Activated CD4-positive, alpha-beta T cell treated with anti-CD3 and anti-CD28 coated beads, Interleukin-2, amount 10 ng/mL, durations not matched to agents 24 days and 14 days (primary cell): ENCODE data around the gene RWDD2A. TPM values are rescaled to one million over a fixed set of nuclear protein-coding genes. Genes with fewer than 3 reads are reported as not detected.
A peak's percentile ranks its signal among the peaks of the same experiment; 100 is the strongest.

Experiments used
- DNase-seq: peaks from one replicate; pipeline ENCODE4 v3.0.0; 2022
- H3K27ac Mint-ChIP-seq: one replicate; pipeline ENCODE4 v1.8.0; 2022; ENCODE audit warnings: mild to moderate bottlenecking, mixed read lengths
- H3K27me3 Mint-ChIP-seq: one replicate; pipeline ENCODE4 v1.8.0; 2022; ENCODE audit warnings: mixed read lengths
- H3K36me3 Mint-ChIP-seq: one replicate; pipeline ENCODE4 v1.8.0; 2022; ENCODE audit warnings: low read depth, mild to moderate bottlenecking, mixed read lengths
- H3K4me1 Mint-ChIP-seq: one replicate; pipeline ENCODE4 v1.8.0; 2021; ENCODE audit warnings: mixed read lengths
- H3K4me3 Mint-ChIP-seq: one replicate; pipeline ENCODE4 v1.8.0; 2022; ENCODE audit warnings: mild to moderate bottlenecking, moderate library complexity, mixed read lengths
- H3K9me3 Mint-ChIP-seq: one replicate; pipeline ENCODE4 v1.8.0; 2021; ENCODE audit warnings: mixed read lengths
- intact Hi-C: fragments of 100-400 bp; cut with micrococcal nuclease; formaldehyde crosslinking; loops from one replicate; pipeline ENCODE4 v1.15.1; 2023
- total RNA-seq: library from RNA; stranded (reverse); gene quantifications from 2 replicates; pipeline ENCODE4 v1.2.3, GENCODE V29; 2022

RWDD2A gene
- 1.1 and 1.4 TPM in 2 replicates for total RNA-seq

DNA sequence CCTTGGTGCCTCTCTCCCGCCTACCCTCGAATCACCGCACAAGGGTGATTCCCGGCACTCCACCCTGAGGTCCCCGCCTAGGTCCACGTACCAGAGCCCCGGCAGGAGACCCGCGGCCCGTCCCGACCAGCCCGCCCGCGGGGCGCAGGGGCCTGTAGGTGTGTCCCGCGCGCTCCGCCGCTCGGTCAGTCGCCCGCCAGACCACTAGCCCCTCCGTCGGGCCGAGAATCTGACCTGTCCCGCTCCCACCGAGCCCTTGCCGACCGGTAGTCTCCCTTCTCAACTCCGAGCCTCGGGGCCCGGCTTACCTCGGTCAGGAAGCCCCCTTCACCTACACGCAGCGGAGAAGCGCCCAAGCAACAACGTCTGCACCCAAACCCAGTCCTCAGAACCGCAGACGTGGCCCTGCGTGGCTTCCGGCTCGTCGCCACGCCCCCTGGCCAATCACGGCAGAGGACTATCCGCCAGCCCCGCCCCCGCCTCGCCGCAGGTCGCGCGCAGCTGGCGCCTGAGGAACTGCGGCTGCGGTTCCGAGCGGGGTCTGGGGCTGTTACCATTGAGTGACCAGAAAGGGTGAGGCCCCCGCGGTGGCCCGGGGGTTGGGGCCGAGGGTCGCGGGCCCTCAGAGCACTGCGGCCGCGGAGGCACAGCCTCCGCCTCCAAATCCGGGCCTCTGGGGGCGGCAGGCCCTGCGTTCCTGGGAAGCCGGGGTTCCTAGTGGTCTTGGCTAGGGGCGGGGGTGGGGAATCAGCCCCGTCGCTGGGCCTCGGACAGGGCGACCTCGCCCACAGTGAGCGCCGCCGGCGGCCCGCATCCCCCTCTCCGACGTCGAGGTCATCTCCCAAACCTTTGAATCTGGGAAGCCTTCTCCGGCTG lies at the start of gene RWDD2A, which contains the start of gene PGM3:
TSS of gene RWDD2A (plus strand) at position 487 of the 876 bp plus-strand sequence. CDS start 1,095 bp downstream, outside the sequence.
TSS of gene PGM3 (minus strand) at position 395 of the 876 bp plus-strand sequence. CDS start 2,253 bp downstream, outside the sequence.
- Mint-ChIP-seq H3K36me3 (peaks cover 23% of the 10 kb centered on the region), H3K27ac (peak within 1 kb of the TSS; percentile 97), H3K4me3 (peak within 1 kb of the TSS; percentile 99), H3K4me1 (peaks cover 26% of the 10 kb centered on the region), H3K27me3 (peaks cover 3% of the 10 kb centered on the region), H3K9me3 (no peaks in the 10 kb centered on the region)
- peak; percentile 97 for DNase-seq
- intact Hi-C loops, result loop anchor here (1.0 to 2.0 kb wide), 3 partner anchors 22 to 946 kb away; partner anchors contain the start of genes DOP1A and IBTK

DNA sequence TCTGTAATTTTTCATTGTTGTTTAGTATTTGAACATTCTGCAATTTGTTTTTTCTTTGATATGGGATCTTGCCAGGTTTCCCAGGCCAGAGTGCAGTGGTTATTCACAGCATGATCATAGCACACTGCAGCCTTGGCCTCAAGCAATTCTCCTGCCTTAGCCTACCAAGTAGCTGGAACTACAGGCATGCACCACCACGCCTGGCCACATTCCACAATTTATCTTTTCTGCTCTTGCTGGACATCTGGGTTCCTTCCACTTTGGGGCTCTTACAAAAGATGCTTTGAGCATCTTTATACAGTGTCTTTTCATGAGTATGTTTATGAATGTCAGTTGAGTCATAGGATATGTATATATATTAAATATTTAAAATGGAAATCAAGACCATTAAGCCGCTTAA lies 42.0 kb upstream of the RWDD2A start:
- H3K27me3 Mint-ChIP-seq, result no peaks in the 10 kb centered on the region
- DNase-seq, result no peak
- no peak overlapping the region for H3K4me3 Mint-ChIP-seq
- no peaks in the 10 kb centered on the region for H3K4me1 Mint-ChIP-seq
- no peaks in the 10 kb centered on the region for H3K9me3 Mint-ChIP-seq
- intact Hi-C loops, result no loop called here
- no peak overlapping the region for H3K27ac Mint-ChIP-seq
- H3K36me3 Mint-ChIP-seq, result peaks cover 11% of the 10 kb centered on the region

DNA sequence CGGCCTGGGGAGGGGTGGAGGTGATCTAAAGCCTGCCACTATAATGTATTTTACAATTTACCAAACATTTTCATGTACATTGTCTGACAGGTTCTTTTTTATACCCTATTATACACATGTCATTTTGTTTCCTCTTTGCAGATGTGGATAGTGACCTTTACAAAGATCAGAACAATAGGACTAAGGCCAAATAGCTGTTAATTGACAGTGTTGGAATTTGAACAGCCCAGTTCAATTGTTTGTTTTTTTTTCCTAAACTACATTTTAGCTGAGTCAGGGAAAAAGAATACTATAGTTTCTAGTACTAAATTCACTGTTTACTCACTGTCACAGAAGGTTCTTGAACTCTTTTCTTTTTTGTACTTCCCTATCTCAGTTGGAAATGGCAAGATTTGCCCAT lies 40.2 kb upstream of the RWDD2A start:
- DNase-seq, result no peak
- no peaks in the 10 kb centered on the region for H3K4me1 Mint-ChIP-seq
- H3K4me3 Mint-ChIP-seq, result no peak overlapping the region
- peaks cover 10% of the 10 kb centered on the region for H3K36me3 Mint-ChIP-seq
- H3K9me3 Mint-ChIP-seq, result no peaks in the 10 kb centered on the region
- intact Hi-C loops, result no loop called here
- no peak overlapping the region for H3K27ac Mint-ChIP-seq
- no peaks in the 10 kb centered on the region for H3K27me3 Mint-ChIP-seq

DNA sequence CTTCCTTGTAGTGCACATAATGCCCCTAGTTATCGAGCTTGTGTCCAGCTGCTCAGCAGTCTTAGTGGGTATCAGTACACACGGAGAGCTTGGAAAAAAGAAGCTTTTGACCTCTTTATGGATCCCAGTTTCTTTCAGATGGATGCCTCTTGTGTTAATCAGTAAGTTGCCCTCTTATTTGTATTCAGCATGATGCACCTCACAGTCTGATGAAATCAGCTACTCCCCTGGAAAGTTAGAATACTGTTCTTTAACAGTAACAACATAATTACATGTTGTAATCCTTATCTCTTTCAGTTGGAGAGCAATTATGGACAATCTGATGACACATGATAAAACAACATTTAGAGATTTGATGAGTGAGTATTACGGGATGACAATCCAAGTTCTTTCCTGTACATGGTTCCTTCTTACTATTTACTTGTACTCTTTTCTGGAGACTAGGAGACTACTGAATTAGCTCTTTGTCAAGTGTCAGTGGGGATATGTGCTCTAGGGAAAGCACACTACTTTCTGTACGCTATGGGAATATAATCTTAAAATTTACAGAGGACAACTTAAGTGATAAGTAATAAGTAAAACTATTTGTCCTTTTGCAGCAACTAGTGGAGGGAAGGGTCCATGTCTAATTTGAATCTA lies 39.2 kb upstream of the RWDD2A start:
- no peaks in the 10 kb centered on the region for H3K9me3 Mint-ChIP-seq
- peaks cover 9% of the 10 kb centered on the region for H3K36me3 Mint-ChIP-seq
- H3K4me1 Mint-ChIP-seq, result no peaks in the 10 kb centered on the region
- H3K4me3 Mint-ChIP-seq, result no peak overlapping the region
- intact Hi-C loops, result no loop called here
- H3K27me3 Mint-ChIP-seq, result no peaks in the 10 kb centered on the region
- no peak overlapping the region for H3K27ac Mint-ChIP-seq
- DNase-seq, result no peak

DNA sequence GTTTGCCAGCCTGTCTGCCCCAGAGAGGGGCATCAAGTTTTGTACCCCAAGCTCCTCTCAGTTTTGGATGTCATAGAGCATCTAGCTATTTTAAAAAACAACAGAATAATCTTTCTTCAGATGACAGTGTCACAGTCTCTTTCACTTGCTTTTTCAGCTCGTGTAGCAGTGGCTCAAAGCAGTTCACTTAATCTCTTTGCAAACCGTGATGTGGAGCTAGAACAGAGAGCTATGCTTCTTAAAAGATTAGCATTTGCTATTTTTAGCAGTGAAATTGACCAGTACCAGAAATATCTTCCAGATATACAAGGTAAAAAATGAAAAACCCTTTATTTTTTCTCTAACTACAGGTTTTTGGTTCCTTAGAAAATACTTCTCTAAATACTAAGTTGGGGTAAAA lies 37.4 kb upstream of the RWDD2A start:
- H3K4me1 Mint-ChIP-seq, result no peaks in the 10 kb centered on the region
- intact Hi-C loops, result no loop called here

DNA sequence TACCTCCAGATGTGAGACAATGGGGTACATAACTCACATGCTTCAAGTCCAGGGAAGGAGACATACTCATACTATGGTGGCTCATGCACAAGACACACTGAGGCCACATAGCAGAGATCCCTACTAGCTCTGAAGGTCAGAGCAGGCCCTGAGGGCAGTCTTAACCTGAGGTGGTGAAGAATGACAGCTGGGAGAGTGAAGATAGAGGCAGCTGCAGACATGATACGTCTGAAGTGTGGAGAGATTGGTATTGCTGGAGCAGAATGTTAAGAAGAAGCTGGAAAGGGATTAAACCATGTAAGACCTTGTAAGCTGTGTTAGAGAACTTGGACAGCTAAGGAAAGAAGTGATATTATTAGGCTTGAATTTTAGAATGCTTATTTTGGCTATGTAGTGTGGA lies 33.0 kb upstream of the RWDD2A start:
- peaks cover 2% of the 10 kb centered on the region for H3K4me1 Mint-ChIP-seq
- H3K9me3 Mint-ChIP-seq, result no peaks in the 10 kb centered on the region
- H3K4me3 Mint-ChIP-seq, result no peak overlapping the region
- H3K27ac Mint-ChIP-seq, result no peak overlapping the region
- intact Hi-C loops, result no loop called here
- no peaks in the 10 kb centered on the region for H3K27me3 Mint-ChIP-seq
- DNase-seq, result no peak
- peaks cover 21% of the 10 kb centered on the region for H3K36me3 Mint-ChIP-seq

More for the DNA sequence above, 37.4 kb upstream of the RWDD2A start:
- Mint-ChIP-seq H3K4me3 (no peak overlapping the region), H3K27ac (no peak overlapping the region), H3K36me3 (peaks cover 13% of the 10 kb centered on the region), H3K9me3 (no peaks in the 10 kb centered on the region), H3K27me3 (no peaks in the 10 kb centered on the region)
- DNase-seq, result no peak

DNA sequence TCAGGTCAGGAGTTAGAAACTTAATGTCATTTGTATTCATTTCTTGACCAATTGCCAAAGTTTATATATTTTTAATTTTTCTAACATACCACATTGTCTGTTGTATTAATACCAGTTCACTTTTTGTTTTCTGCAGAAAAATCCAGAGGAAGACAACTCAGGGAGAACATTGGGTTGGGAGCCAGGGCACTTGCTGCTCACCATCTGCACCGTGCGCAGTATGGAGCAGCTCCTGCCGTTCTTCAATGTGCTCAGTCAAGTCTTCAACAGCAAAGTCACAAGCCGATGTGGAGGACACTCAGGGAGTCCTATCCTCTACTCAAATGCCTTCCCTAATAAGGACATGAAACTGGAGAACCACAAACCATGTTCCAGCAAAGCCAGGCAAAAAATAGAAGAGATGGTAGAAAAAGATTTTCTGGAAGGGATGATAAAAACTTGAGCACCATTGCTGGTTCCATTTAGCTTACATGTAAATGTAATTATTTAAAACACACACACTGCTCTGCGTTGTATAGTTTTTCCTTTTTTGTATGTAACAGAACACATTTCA lies 25.4 kb upstream of the RWDD2A start:
- DNase-seq, result no peak
- Mint-ChIP-seq H3K4me3 (no peak overlapping the region), H3K27ac (no peak overlapping the region), H3K4me1 (peaks cover 2% of the 10 kb centered on the region), H3K27me3 (no peaks in the 10 kb centered on the region), H3K36me3 (peaks cover 52% of the 10 kb centered on the region), H3K9me3 (no peaks in the 10 kb centered on the region)
- intact Hi-C loops, result no loop called here

DNA sequence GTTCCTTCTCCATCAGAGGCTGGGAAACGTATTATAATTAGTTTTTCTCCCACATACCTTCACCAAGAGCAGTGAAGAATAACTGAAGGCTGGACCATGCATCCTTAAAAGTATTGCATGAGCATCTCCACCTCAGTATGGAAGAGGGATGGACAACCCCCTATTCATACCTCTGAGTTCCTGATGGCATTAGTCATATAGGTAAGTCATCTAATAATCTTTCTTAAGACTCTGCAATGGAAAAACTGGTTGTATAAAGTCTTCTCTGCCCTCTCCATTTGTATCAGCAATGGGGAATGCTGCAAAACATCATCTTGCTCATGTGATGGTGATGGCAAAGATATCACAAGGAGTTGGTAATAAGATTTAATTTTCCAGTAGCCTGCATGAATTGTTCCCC lies 24.6 kb upstream of the RWDD2A start:
- Mint-ChIP-seq H3K27ac (no peak overlapping the region), H3K4me3 (no peak overlapping the region), H3K9me3 (no peaks in the 10 kb centered on the region), H3K27me3 (no peaks in the 10 kb centered on the region), H3K36me3 (peaks cover 57% of the 10 kb centered on the region), H3K4me1 (peaks cover 2% of the 10 kb centered on the region)
- intact Hi-C loops, result no loop called here
- DNase-seq, result no peak

DNA sequence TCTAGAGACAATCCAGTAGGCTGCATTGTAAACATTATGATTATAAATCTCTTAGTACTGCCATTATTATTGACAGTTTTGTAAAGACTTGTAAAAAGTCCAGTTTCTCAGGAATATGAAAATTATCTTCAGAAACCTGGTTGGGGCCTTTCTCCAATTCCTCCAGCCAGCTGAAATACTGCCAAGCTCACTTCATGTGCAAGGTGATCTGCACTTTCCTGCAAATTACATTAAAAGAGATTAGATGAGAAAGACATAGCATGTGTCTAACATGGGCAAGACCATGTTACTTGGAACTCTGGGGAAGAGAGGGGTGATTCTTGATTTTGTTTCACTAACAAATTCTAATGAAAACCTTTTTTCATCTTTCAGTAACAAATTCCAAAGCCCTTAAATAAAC lies 24.1 kb upstream of the RWDD2A start:
- DNase-seq, result no peak
- H3K9me3 Mint-ChIP-seq, result no peaks in the 10 kb centered on the region
- H3K27me3 Mint-ChIP-seq, result no peaks in the 10 kb centered on the region
- no peak overlapping the region for H3K4me3 Mint-ChIP-seq
- H3K4me1 Mint-ChIP-seq, result peaks cover 2% of the 10 kb centered on the region
- no peak overlapping the region for H3K27ac Mint-ChIP-seq
- intact Hi-C loops, result no loop called here
- peaks cover 58% of the 10 kb centered on the region for H3K36me3 Mint-ChIP-seq

DNA sequence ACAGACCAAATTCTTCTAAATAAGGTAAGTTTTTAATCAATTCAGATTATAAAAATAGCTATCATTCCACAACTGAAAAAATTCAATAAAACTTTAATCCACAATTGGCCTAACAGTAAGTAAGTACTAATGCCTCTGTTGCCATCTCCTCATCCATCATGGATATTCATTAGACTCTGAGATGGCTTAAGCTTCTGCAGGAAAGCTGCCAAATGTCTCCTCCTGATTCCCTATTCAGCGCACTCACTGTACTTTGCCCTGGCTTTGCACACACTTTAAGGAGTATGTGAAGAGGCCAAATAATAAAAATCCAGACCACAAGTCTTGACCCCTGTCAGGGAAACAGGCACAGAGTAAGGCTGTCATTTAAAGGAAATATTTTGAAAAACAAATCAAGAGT lies 23.6 kb upstream of the RWDD2A start:
- no peak for DNase-seq
- Mint-ChIP-seq H3K36me3 (peaks cover 60% of the 10 kb centered on the region), H3K27ac (no peak overlapping the region), H3K9me3 (no peaks in the 10 kb centered on the region), H3K4me3 (no peak overlapping the region), H3K27me3 (no peaks in the 10 kb centered on the region), H3K4me1 (peaks cover 1% of the 10 kb centered on the region)
- intact Hi-C loops, result no loop called here

DNA sequence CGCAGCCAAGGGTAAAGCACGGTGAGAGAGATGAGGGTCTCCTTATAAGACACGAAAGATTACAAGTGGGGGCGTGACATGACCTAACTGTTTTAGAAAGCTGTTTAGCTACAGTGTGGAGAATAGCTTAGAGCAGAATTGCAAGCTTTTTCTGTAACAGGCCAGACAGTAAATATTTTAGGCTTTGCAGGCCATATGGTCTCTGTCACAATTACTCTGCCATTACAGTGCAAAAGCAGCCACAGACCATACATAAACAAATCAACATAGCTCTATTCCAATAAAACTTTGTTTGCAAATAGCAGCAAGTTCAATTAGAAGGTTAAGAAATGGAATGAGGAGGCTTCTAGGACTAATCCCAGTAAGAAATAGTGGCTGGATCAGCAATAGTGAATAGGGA lies 16.9 kb upstream of the RWDD2A start:
- Mint-ChIP-seq H3K27ac (no peak overlapping the region), H3K9me3 (no peaks in the 10 kb centered on the region), H3K36me3 (peaks cover 49% of the 10 kb centered on the region), H3K4me1 (peaks cover 3% of the 10 kb centered on the region), H3K27me3 (no peaks in the 10 kb centered on the region), H3K4me3 (no peak overlapping the region)
- intact Hi-C loops, result no loop called here
- DNase-seq, result no peak

DNA sequence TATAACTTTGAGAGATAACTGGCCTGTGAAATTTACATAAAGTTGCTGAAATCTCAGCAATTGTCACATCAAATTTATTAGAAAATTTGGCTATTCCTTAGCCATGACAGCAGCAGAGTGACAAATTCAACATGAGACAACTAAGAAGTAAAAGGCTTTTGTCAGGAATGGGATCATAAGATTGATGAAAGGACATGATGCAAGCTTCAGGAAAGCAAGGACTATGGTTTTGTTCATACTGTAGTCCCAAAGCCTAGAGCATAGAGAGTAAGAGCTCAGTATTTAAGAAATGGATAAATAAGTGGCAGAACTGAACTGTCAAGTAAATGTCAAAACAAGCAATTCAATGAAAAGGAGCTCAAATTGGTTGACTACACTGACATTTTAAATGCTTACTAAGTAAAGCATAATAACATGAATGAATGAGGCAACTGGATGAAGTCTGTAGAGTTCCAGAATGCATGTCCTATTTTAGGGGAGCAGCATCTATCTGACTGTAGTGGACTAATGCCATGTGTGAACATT lies 12.7 kb upstream of the RWDD2A start:
- Mint-ChIP-seq H3K27me3 (no peaks in the 10 kb centered on the region), H3K36me3 (peaks cover 56% of the 10 kb centered on the region), H3K9me3 (no peaks in the 10 kb centered on the region), H3K27ac (no peak overlapping the region), H3K4me3 (no peak overlapping the region), H3K4me1 (peaks cover 4% of the 10 kb centered on the region)
- DNase-seq, result no peak
- intact Hi-C loops, result no loop called here

DNA sequence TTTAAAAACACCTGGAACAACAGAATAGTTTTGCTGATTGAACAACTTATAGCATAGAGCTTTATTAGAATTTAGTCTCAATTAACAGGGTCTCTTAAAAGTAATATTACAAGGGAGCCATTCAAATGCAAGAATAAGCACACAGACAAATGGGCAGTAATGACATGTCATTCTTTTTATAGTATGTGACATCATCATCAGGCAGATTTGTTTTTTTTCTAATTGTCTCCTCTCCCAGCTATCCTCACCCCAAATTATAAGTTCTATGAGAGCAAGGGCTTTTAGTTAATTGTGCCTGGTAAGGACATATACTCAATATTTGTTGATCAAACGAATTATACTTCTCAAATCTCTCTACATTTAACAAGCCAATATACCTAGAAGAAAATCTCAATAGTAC lies 11.0 kb upstream of the RWDD2A start:
- no peak overlapping the region for H3K27ac Mint-ChIP-seq
- no peaks in the 10 kb centered on the region for H3K9me3 Mint-ChIP-seq
- no peaks in the 10 kb centered on the region for H3K27me3 Mint-ChIP-seq
- DNase-seq, result no peak
- intact Hi-C loops, result no loop called here
- H3K36me3 Mint-ChIP-seq, result peaks cover 55% of the 10 kb centered on the region
- no peak overlapping the region for H3K4me3 Mint-ChIP-seq
- peaks cover 4% of the 10 kb centered on the region for H3K4me1 Mint-ChIP-seq
